HT-29 (cell line): ENCODE results near the gene ALPI. TPM values are rescaled to one million over a fixed set of nuclear protein-coding genes. Genes with fewer than 3 reads are reported as not detected.
"Not testable (repeated sequence)": the region's sequence is repeated elsewhere in the genome, so short reads cannot be mapped to it uniquely, and the experiment has no call there.

ENCODE experiments used
- DNase-seq: peaks from one replicate; pipeline ENCODE4 v3.0.0-alpha.2; 2015; ENCODE audit warnings: low spot score
- total RNA-seq: library from RNA; depleted of rRNA; stranded (reverse); fragments of >200 nt; shearing (Covaris generic); gene quantifications from 2 replicates; pipeline ENCODE4 v1.2.3, GENCODE V29; 2014; rRNA removed

The ALPI gene
- not detected in 2 replicates for total RNA-seq

GRCh38 chr2:232455426-232456255, at the start of gene ALPI:
TSS of gene ALPI (plus strand) at chr2:232456153. CDS start at chr2:232456200, 47 bp downstream.
- no peak for DNase-seq

GRCh38 chr2:232406556-232407310, 49.2 kb upstream of the ALPI start, which contains the start of gene ALPG:
TSS of gene ALPG (plus strand) at chr2:232406844. CDS start at chr2:232406895, 51 bp downstream.
- no peak for DNase-seq

- not testable (repeated sequence) for DNase-seq
These were observed 48.4 kb upstream of the ALPI start for GRCh38 chr2:232407428-232408150.

GRCh38 chr2:232408269-232408668, 47.7 kb upstream of the ALPI start:
- not testable (repeated sequence) for DNase-seq

- DNase-seq, result not testable (repeated sequence)
These were observed 46.3 kb upstream of the ALPI start for GRCh38 chr2:232409617-232410016.

- no peak for DNase-seq
These were observed 45.6 kb upstream of the ALPI start for GRCh38 chr2:232410238-232410900.

GRCh38 chr2:232411901-232412629, 43.9 kb upstream of the ALPI start:
- DNase-seq, result no peak

GRCh38 chr2:232412986-232413385, 43.0 kb upstream of the ALPI start:
- DNase-seq, result no peak

GRCh38 chr2:232415138-232415690, 40.7 kb upstream of the ALPI start:
- no peak for DNase-seq

GRCh38 chr2:232415736-232416520, 40.0 kb upstream of the ALPI start:
- peak; percentile 29 for DNase-seq

GRCh38 chr2:232416521-232417470, 39.2 kb upstream of the ALPI start:
- no peak for DNase-seq

GRCh38 chr2:232417489-232417888, 38.5 kb upstream of the ALPI start:
- no peak for DNase-seq

GRCh38 chr2:232418056-232418455, 37.9 kb upstream of the ALPI start:
- no peak for DNase-seq

- DNase-seq, result no peak
These were observed 37.3 kb upstream of the ALPI start for GRCh38 chr2:232418466-232419244.

GRCh38 chr2:232419245-232420072, 36.5 kb upstream of the ALPI start:
- no peak for DNase-seq

- no peak for DNase-seq
These were observed 35.9 kb upstream of the ALPI start for GRCh38 chr2:232420073-232420454.
